ENCODE data around the gene FBXO22.

DNA sequence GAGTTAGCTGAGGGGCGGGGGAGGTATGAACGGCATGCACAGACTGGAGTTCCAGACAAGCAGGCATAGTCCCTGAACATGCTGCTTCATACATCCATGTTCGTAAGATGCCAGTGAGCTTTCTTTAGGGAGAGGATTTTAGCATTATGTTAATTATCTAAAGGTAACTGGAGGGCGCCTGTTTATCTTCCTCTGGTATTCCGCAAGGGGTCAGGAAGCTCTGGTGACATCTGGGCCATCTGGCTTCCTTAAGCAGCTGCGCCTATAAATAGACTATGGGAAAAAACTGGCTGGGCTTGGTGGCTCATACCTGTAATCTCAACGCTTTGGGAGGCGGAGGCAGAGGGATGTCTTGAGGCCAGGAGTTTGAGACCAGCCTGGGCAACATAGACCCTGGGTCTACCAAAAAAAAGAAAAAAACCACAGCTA, 1.5 kb upstream of the FBXO22 start:
- TF ChIP-seq POLR2A (IDR thresholded peaks at IDR 0.05): no peak
- TF ChIP-seq, protein P1, sequence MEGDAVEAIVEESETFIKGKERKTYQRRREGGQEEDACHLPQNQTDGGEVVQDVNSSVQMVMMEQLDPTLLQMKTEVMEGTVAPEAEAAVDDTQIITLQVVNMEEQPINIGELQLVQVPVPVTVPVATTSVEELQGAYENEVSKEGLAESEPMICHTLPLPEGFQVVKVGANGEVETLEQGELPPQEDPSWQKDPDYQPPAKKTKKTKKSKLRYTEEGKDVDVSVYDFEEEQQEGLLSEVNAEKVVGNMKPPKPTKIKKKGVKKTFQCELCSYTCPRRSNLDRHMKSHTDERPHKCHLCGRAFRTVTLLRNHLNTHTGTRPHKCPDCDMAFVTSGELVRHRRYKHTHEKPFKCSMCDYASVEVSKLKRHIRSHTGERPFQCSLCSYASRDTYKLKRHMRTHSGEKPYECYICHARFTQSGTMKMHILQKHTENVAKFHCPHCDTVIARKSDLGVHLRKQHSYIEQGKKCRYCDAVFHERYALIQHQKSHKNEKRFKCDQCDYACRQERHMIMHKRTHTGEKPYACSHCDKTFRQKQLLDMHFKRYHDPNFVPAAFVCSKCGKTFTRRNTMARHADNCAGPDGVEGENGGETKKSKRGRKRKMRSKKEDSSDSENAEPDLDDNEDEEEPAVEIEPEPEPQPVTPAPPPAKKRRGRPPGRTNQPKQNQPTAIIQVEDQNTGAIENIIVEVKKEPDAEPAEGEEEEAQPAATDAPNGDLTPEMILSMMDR (IDR thresholded peaks at IDR 0.05): no peak
